Muscle of back (tissue), 11 donors: Measurements from ENCODE around the gene NMT1. TPM values are rescaled to one million over a fixed set of nuclear protein-coding genes. Genes with fewer than 3 reads are reported as not detected.

Experiments used
- DNase-seq, 3 donors: peaks; one replicate each; pipeline versions ENCODE4 v3.0.0 to v3.0.0-alpha.2; 2013
- polyA plus RNA-seq, 10 donors: library from polyadenylated mRNA; unstranded; fragments of 120-200 nt; gene quantifications; one replicate each; pipeline ENCODE4 v1.2.1, GENCODE V29; 2013; ENCODE audit not compliant: insufficient read length in 10 of 10

NMT1 gene
- polyA plus RNA-seq, 10 donors = 31.8 to 49.7 (median 38.3) TPM

GRCh38 chr17:45132572-45133463, 71.7 kb downstream of the NMT1 start:
- peak; percentile 64 to 94 (median 79) for DNase-seq

- peak; percentile 97 to 98 (median 98) for DNase-seq
Measured at GRCh38 chr17:45135192-45135977, 74.3 kb downstream of the NMT1 start, which contains the start of gene ACBD4. TSS of gene ACBD4 (plus strand) at chr17:45135687. CDS start at chr17:45136145, 458 bp downstream.

- no peak for DNase-seq
Measured at GRCh38 chr17:45135978-45136791, 75.1 kb downstream of the NMT1 start.

DNA sequence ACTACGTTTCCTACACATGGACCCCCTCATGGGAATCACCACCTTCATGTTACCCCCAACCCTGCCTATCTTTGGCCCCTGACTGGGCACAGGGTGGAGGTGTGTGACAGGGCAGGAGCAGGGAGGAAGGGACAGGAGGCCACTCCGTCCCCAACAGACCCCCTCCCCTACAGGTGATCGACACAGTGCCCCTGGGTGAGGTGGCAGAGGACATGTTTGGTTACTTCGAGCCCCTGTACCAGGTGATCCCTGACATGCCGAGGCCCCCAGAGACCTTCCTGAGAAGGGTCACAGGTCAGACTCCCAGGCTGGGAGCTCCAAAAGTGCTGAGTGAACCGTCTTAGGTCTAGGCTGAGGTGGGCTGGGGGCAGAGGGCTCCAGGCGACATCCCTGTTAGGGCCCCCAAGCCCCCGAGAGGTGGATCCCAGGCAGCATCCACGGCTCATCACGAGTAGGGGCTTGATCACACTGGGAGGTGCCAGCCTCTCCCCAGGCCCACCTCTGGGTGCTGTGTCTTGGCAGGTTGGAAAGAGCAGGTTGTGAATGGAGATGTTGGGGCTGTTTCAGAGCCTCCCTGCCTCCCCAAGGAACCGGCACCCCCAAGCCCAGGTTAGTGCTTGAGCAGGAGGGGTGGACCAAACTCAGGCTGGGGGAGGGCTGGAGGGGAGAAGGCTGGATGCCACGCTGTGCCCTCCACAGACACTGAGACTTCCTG, 75.9 kb downstream of the NMT1 start:
- DNase-seq = no peak

GRCh38 chr17:45137561-45138305, 76.6 kb downstream of the NMT1 start:
- no peak for DNase-seq

GRCh38 chr17:45138911-45139532, 77.9 kb downstream of the NMT1 start:
- no peak for DNase-seq

DNA sequence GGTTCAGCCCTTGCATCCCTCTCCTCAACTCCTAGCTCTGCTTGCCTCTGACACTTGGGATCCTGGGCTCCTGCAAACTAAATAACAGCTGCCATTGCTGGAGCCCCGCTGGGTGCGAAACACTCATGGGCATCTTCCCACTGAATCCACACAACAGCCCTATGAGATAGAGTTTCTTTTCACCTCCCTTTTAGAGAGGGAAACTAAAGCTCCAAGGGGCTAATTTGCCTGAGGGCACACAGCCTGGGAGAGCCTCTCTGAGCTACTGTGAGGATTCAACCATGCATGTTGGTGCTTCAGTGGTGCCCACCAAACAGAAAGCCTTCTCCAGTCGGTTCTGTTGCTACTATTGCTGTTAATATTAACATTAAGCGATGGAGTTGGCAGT, 78.4 kb downstream of the NMT1 start:
- DNase-seq = no peak

GRCh38 chr17:45143094-45143670, 82.1 kb downstream of the NMT1 start:
- DNase-seq = peak in 1 of 3 donors; percentile 28

- DNase-seq = peak; percentile 83 to 95 (median 84)
Measured at GRCh38 chr17:45143767-45144198, 82.7 kb downstream of the NMT1 start.

- peak in 1 of 3 donors; percentile 68 for DNase-seq
Measured at GRCh38 chr17:45144199-45145034, 83.3 kb downstream of the NMT1 start.

- no peak for DNase-seq
Measured at GRCh38 chr17:45145035-45145389, 83.9 kb downstream of the NMT1 start.

DNA sequence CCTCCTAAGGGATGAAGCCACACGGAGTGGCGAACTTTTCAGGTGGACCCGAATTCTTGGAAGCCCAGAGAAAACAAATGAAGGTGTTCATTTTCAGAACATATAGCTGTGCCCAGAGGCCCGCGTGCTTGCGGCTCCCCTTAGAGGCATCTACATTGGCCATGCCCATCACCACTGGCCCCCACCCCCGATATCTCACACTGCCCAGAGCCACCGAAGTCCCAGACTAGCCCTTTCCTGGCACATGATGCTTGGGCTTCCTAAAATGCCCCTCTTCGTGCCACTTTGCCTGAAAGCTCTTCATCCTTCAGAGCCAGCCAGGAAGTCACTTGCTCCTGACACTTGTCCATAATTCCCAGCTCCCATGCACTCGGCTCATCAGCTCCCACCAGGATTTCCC, 85.0 kb downstream of the NMT1 start:
- DNase-seq = no peak

DNA sequence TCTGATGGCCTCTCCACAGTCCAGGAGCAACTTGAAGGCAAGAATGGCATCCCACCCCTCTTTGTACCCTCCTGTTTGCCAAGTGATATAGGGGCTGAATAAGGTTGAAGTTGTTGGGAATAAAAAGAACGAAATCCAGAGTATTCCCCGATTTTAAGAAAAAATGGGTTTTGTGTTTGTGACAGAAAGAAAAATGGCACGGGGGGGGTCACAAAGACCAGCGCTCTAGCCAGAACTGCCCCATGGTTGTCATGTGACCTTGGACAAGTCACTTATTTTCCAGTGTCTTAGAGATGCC, 85.4 kb downstream of the NMT1 start:
- DNase-seq = no peak

DNA sequence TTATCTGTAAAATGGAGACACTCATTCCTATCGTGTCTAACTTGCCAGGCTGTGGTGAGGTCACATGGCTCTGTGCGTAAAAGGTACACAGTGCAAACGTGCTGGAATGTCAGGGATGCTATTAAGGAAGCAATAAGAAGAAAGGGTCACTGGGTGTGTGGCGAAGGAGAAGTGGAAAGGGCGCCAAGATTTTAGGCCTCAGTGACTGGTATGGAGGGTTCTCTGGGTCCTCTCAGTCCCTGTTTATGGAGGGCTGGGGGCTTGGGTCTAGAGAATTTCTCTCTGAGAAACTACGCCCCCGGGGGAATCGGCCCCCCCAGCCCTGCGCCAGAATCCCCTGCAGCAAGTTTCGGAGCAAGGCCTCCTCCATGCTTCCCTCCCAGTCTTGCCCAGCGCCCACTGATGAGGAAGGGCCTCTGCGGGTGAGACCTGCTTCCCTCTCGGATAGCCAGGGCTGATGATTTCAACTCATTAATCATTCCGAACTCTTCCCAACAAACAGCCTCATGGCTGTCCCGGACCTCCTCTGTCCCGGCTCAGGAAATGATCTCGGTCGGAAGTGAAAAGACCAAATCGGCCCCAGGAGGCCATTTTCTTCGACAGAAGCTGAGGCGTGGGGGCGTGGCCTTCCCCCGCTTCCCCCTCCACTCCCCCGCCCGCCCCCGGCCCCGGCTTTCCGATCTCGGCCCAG, 85.9 kb downstream of the NMT1 start:
- peak in 2 of 3 donors; percentile 91 to 96 for DNase-seq

DNA sequence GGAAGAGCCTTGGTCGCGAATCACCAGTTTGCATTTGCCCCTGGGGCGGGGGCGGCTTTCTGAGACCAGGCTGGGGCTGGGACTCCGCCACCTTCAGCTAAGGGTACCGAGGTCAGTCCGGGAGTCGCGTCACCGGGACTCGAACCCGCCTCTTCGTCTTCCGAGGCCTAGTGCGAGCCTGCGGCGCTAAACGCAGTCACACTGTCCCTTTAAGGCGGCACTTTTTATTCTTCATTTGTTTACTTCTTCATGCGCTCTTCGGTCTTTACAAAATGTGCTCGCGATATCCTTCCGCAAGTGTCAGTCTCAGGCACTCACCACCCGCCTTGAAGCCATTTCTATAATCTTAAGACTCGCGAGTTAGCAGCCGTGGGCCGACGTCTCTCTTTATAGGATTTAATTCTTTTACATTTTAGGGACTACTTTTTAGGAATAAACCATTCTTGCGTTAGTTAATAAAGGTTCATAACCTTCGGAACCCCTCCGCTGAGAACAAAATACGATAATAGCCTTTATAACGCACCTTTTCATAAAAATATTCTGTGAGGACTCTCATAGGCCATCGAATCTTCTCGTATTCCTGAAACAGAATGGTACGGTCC, 86.6 kb downstream of the NMT1 start:
- DNase-seq = peak; percentile 94 to 98 (median 96)

GRCh38 chr17:45148183-45149036, 87.3 kb downstream of the NMT1 start, which contains the start of gene HEXIM1:
TSS of gene HEXIM1 (plus strand) at chr17:45148475. CDS start at chr17:45149191, 716 bp downstream.
- peak; percentile 100 for DNase-seq
